Stimulated activated naive CD8-positive, alpha-beta T cell treated with anti-CD3 and anti-CD28 coated beads, Interleukin-15, Interleukin-2, amounts not matched to agents 100 ng/mL and 50 ng/mL, for 24 hours (primary cell): ENCODE measurements around the gene FOXP4.

ENCODE experiments used
- H3K27ac Mint-ChIP-seq: one replicate; pipeline ENCODE4 v1.8.0; 2021; ENCODE audit warnings: mild to moderate bottlenecking, mixed read lengths
- H3K27me3 Mint-ChIP-seq: one replicate; pipeline ENCODE4 v1.8.0; 2021; ENCODE audit warnings: mixed read lengths
- H3K36me3 Mint-ChIP-seq: one replicate; pipeline ENCODE4 v1.8.0; 2021; ENCODE audit warnings: low read depth, mixed read lengths
- H3K4me1 Mint-ChIP-seq: one replicate; pipeline ENCODE4 v1.8.0; 2021; ENCODE audit warnings: low read depth, mixed read lengths
- H3K4me3 Mint-ChIP-seq: one replicate; pipeline ENCODE4 v1.8.0; 2021; ENCODE audit warnings: mild to moderate bottlenecking, mixed read lengths
- H3K9me3 Mint-ChIP-seq: one replicate; pipeline ENCODE4 v1.8.0; 2021; ENCODE audit warnings: mixed read lengths

The FOXP4 gene

DNA sequence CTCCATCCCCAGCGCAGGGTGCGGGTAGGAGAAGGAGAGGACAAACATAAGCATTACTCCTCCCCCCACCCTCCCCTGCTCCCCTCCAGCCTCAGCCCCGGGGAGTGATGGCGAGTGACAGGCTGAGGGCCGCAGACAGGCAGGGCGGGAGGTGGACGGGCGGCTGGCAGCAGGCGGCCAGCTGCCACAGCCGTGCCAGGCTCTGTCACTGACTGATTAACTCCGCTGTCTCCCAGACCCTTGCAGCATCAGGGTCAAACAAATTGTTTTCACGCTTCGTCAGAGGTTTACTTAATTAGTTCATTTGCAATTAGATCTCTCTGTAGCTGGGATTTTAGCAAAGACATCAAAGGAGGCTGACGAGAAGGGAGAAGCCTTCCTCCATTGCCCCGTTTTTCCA lies 41.9 kb downstream of the FOXP4 start:
- Mint-ChIP-seq H3K27ac (no peak overlapping the region), H3K4me1 (no peaks in the 10 kb centered on the region), H3K9me3 (no peaks in the 10 kb centered on the region), H3K27me3 (no peaks in the 10 kb centered on the region), H3K4me3 (no peak overlapping the region), H3K36me3 (peaks cover 10% of the 10 kb centered on the region)

DNA sequence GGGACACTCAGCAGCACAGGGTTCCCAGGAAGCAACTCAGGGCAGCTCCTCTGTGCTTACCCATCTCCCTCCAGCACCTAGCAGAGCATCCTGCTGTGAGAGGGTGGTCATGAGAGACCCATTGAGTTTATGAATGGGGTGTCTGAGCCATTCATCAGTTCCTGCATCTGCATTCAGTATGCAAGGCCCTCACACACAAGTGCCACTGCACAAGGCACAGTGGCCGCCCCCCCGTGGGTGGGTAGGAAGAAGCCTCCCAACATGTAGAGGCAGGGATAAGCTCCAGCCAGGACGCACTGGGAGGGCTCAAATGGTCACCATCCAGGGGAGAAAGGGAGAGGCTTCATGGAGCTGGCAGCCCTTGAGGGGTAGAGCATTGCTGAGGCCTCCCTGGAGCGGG lies 43.0 kb downstream of the FOXP4 start:
- Mint-ChIP-seq H3K9me3 (no peaks in the 10 kb centered on the region), H3K4me1 (no peaks in the 10 kb centered on the region), H3K27ac (no peak overlapping the region), H3K36me3 (peaks cover 10% of the 10 kb centered on the region), H3K4me3 (no peak overlapping the region), H3K27me3 (no peaks in the 10 kb centered on the region)

DNA sequence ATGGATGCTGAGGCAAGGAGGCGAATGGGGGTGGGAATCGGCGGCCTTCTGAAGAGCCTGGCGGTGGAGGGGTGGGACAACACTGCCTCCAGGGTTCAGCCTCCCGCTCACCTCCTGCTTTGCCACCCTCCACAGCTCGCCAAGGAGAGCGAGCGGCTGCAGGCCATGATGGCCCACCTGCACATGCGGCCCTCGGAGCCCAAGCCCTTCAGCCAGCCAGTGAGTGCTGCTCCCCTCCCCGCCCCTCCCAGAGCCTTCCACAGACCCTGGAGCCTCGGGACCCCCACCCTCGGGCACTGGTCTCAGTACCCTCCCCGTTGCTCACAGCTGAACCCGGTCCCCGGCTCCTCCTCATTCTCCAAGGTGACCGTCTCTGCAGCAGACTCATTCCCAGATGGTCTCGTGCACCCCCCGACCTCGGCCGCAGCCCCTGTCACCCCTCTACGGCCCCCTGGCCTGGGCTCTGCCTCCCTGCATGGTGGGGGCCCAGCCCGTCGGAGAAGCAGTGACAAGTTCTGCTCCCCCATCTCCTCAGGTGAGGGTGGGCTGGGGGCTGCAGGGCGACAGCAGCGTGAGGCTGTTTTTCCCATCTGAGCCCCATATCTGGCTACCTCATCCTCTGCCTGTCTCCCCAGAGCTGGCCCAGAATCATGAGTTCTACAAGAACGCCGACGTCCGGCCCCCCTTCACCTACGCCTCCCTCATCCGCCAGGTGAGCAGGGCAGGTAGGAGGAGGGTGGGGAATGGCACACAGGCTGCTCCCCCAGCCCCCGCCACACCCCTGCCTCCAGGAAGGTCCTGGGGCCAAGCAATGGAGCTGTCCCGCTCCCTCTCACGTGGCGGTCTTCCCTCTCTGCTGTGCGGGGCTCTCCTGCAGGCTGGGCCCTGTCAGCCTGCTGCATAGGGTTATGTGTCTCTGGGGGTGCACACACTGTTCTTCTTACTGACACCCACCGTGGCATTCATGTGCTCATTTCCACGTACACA lies 43.7 kb downstream of the FOXP4 start:
- Mint-ChIP-seq H3K9me3 (no peaks in the 10 kb centered on the region), H3K27me3 (no peaks in the 10 kb centered on the region), H3K27ac (no peak overlapping the region), H3K4me3 (no peak overlapping the region), H3K36me3 (peaks cover 10% of the 10 kb centered on the region), H3K4me1 (no peaks in the 10 kb centered on the region)

DNA sequence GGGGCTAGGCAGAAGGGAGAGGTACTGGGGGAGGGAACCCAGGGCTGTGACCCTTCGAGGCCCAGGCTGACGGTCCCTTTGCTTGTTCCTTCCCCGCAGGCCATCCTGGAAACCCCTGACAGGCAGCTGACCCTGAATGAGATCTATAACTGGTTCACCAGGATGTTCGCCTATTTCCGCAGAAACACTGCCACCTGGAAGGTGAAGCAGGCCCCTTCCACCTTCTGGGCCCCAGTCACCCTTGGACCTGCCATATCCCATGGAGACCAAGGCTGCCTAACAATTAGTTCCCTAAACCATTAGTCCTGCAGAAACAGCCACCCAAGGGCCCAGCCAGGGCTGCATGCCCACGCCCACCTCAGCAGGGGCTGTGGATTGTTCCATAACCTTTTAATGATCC lies 44.9 kb downstream of the FOXP4 start:
- H3K4me1 Mint-ChIP-seq = no peaks in the 10 kb centered on the region
- H3K9me3 Mint-ChIP-seq = no peaks in the 10 kb centered on the region
- peaks cover 10% of the 10 kb centered on the region for H3K36me3 Mint-ChIP-seq
- H3K27ac Mint-ChIP-seq = no peak overlapping the region
- no peaks in the 10 kb centered on the region for H3K27me3 Mint-ChIP-seq
- no peak overlapping the region for H3K4me3 Mint-ChIP-seq

DNA sequence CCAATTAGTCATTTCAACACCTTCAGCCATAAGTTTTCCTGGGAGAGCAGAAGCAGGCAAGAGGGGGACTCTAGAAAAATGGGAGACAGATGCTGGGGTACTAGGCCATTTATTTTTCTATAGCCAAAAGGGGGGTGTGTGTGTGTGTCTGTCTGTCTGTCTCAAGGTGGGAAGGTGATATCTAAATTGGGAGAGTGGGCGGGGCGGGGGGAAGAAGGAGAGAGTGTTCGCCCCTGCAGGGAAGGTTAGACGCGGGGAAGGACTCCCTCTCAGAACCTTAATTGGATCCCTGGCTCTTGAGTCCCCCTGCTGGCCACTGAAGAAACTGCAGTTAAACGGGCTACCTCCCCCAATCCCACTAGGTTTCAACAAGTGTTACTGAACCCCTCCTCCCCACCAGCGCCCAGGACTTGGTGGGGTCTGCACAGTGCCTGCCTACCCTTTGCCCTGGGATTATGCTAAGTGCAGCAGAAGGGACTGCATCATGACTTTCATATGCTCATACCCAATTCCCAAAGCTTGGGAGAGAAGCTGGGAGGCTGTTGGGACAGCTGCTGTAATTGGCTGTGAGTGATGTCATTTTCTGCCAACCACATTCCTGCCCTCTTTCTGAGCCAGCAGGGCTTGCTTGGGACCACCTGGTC lies 45.8 kb downstream of the FOXP4 start:
- H3K27ac Mint-ChIP-seq = no peak overlapping the region
- H3K4me1 Mint-ChIP-seq = no peaks in the 10 kb centered on the region
- H3K9me3 Mint-ChIP-seq = no peaks in the 10 kb centered on the region
- peaks cover 10% of the 10 kb centered on the region for H3K36me3 Mint-ChIP-seq
- no peak overlapping the region for H3K4me3 Mint-ChIP-seq
- H3K27me3 Mint-ChIP-seq = no peaks in the 10 kb centered on the region

DNA sequence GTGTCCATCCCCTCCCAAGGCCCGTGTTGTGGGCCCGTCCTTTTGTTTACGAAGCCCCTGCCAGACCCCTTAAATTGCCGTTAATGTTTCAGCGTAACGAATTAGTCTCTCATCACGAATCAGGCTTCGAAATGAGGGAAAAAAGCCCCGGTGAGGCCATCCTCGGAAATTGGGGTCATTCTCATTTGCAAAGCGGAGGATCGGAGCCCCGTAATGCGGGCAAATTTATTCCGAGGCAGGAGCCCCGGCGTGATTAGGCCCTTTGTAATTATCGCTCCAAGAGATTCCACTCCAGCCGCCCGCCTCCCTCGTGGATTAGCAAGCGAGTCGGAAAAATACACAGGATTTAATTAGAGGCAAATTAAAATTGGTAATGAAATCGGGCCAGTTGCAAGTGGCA lies 47.2 kb downstream of the FOXP4 start:
- H3K27ac Mint-ChIP-seq = no peak overlapping the region
- no peak overlapping the region for H3K4me3 Mint-ChIP-seq
- no peaks in the 10 kb centered on the region for H3K4me1 Mint-ChIP-seq
- H3K27me3 Mint-ChIP-seq = no peaks in the 10 kb centered on the region
- no peaks in the 10 kb centered on the region for H3K9me3 Mint-ChIP-seq
- peaks cover 7% of the 10 kb centered on the region for H3K36me3 Mint-ChIP-seq

DNA sequence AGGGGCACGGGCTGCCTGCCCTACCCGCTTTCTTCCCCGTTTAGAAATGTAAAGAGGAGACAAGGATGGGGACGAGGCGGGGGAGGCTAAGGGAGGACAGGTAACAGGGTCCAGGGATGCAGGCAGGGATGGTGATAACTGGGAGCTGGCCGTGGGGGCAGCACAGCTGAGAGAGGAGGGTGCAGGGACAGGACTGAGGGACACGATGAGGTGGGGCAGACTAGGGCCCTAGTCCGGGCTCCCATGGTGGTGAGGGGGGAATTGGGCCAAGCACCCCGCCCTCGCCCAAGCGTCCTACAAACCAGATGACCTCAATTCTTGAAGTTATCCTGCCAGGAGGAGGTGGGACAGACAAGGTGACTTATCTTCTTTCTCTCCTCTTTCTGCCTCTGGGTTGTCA lies 47.7 kb downstream of the FOXP4 start:
- no peaks in the 10 kb centered on the region for H3K4me1 Mint-ChIP-seq
- H3K27me3 Mint-ChIP-seq = no peaks in the 10 kb centered on the region
- peaks cover 5% of the 10 kb centered on the region for H3K36me3 Mint-ChIP-seq
- no peak overlapping the region for H3K4me3 Mint-ChIP-seq
- no peaks in the 10 kb centered on the region for H3K9me3 Mint-ChIP-seq
- H3K27ac Mint-ChIP-seq = no peak overlapping the region

DNA sequence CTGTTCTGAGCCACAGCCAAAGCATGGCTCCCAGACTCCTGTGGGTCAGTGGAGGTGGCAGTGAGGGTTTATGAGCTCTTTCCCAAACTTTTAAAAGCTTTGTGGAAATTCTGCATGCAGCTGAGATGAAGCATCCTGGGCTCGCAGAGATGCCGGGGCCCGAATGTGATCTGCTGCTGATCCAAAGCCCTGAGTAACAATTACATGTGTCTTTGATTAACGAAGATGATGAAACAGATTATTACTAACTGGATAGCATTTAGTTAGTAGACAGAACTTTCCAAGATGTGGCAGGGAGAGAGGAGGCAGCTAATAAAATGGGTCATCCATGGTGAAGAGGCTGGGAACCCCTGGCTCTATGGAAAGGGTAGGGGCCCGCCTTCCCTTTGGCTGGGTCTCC lies 48.1 kb downstream of the FOXP4 start:
- Mint-ChIP-seq H3K36me3 (peaks cover 5% of the 10 kb centered on the region), H3K27ac (no peak overlapping the region), H3K9me3 (no peaks in the 10 kb centered on the region), H3K4me3 (no peak overlapping the region), H3K27me3 (no peaks in the 10 kb centered on the region), H3K4me1 (no peaks in the 10 kb centered on the region)

DNA sequence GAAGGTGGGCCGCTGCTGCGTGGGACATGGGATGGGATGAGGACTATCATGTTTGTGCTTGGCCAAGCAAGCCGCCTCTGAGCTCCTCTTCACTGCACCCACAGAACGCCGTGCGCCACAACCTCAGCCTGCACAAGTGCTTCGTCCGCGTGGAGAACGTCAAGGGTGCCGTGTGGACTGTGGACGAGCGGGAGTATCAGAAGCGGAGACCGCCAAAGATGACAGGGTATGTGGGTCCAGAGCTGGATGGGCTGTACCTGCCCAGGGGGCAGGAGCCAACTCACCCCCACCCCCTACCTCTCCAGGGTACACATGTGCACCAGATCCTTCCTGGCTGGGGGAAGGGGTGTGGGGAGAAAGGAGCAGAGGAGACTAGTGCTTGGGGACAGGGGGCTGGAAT lies 48.6 kb downstream of the FOXP4 start:
- no peak overlapping the region for H3K4me3 Mint-ChIP-seq
- no peaks in the 10 kb centered on the region for H3K27me3 Mint-ChIP-seq
- H3K9me3 Mint-ChIP-seq = no peaks in the 10 kb centered on the region
- no peaks in the 10 kb centered on the region for H3K4me1 Mint-ChIP-seq
- H3K36me3 Mint-ChIP-seq = peaks cover 5% of the 10 kb centered on the region
- H3K27ac Mint-ChIP-seq = peak overlapping the region; percentile 40

DNA sequence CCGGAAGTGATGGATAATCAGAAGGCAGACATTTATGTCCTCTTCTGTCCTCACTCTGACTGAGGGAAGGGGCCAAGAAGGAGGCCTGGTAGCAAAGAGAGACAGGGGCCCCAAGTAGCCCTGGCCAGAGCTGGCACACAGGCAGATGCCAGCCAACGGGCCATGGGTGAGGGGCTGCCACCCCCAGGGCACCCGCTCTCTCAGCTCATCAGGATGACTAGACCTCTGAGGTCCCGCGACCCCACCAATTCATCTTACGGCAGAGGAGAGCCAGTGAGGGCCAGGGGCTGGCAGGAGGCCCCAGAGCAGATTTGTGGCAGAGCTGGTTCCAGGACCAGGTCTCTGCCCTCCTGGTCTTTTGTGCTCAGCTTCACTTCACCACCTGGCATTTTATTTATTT lies 49.0 kb downstream of the FOXP4 start:
- Mint-ChIP-seq H3K36me3 (peaks cover 5% of the 10 kb centered on the region), H3K27ac (peak overlapping the region; percentile 40), H3K4me1 (no peaks in the 10 kb centered on the region), H3K4me3 (no peak overlapping the region), H3K9me3 (no peaks in the 10 kb centered on the region), H3K27me3 (no peaks in the 10 kb centered on the region)

DNA sequence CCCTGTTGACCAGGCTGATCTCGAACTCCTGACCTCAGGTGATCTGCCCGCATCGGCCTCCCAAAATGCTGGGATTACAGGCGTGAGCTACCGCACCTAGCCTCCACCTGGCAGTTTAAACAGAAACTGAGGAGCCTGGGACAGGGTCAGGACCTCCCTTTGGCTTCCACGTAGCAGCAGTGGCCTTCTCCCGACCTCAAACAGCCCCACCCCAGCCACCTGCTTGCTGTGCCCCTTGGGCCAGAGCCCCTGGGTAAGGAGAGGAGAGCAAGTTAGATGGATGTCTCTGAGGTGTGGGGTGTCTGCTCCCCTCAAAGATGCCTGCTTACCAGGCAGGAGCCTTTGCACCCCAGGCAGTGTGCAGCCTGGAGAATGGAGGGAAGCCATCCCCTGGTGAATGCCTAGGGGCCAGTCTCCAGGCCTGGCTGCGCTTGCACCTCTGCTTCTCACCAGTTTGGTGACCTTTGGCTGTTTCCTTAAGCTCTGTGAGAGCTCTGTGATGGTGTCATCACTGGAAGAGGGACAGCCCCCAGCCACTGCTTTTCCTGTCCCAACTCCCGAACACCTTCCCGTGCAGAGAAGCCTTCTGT lies 50.0 kb downstream of the FOXP4 start:
- Mint-ChIP-seq H3K27me3 (no peaks in the 10 kb centered on the region), H3K4me3 (no peak overlapping the region), H3K36me3 (no peaks in the 10 kb centered on the region), H3K27ac (no peak overlapping the region), H3K9me3 (no peaks in the 10 kb centered on the region), H3K4me1 (no peaks in the 10 kb centered on the region)

DNA sequence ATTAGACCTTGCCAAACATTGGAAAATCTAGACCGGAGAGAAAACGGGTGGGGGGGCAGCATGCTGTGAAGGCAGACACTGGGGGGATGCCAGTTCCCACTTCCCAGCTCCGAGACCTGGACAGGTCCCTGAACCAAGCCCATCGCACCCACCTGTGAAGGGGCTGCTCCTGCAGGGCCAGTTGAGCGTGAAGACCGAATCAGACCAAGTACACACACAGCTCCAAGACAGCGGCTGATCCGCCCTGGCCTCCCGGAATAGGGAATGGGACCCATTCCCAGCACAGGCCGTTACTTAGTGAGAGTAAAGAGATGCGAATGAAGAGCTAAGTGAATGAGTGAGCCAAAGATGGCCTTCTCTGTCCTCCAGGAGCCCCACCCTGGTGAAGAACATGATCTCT lies 50.6 kb downstream of the FOXP4 start:
- Mint-ChIP-seq H3K9me3 (no peaks in the 10 kb centered on the region), H3K4me3 (no peak overlapping the region), H3K36me3 (no peaks in the 10 kb centered on the region), H3K4me1 (no peaks in the 10 kb centered on the region), H3K27ac (no peak overlapping the region), H3K27me3 (no peaks in the 10 kb centered on the region)

DNA sequence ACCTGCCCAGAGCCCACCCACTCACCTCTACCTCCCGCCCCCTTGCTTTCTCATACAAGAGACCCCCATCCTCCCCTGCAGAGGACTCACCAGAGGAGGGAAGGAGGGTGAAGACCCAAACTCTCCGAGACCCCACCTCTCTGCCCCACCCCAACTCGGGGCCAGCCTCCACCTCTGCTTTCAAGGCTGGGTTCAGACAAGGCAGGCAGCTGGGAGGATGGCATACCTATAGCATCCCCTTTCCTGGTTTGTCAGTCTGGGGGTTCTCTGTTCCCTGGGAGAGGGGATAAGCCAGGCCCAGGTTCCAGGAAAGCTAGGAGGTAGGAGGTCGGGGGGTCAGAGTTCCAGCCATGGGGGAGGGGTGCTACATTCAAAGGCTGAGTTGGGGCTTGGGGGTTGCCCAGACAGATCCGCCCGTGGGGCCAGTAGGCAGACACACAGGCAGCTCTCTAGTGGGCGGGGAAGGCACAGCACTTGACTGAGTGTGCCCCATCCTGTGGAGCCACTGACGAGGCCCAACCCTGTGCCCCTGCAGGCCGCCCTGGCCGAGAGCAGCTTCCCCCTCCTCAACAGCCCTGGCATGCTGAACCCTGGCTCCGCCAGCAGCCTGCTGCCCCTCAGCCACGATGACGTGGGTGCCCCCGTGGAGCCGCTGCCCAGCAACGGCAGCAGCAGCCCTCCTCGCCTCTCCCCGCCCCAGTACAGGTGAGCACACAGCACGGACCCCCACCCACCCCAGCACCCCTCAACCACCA lies 51.2 kb downstream of the FOXP4 start:
- H3K27ac Mint-ChIP-seq = no peak overlapping the region
- no peaks in the 10 kb centered on the region for H3K36me3 Mint-ChIP-seq
- peaks cover under 1% of the 10 kb centered on the region for H3K27me3 Mint-ChIP-seq
- no peak overlapping the region for H3K4me3 Mint-ChIP-seq
- no peaks in the 10 kb centered on the region for H3K9me3 Mint-ChIP-seq
- no peaks in the 10 kb centered on the region for H3K4me1 Mint-ChIP-seq

DNA sequence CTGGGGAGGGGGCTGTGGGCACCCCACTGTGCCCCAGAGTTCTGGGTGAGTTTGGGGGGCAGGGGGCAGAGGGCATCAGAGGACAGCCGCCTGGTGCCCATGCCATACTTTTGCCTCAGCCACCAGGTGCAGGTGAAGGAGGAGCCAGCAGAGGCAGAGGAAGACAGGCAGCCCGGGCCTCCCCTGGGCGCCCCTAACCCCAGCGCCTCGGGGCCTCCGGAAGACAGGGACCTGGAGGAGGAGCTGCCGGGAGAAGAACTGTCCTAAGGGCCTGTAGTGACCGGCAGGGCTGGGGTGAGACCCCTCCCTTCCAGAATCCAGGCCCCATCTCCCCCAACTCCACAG lies 52.5 kb downstream of the FOXP4 start:
- Mint-ChIP-seq H3K4me1 (no peaks in the 10 kb centered on the region), H3K27ac (no peak overlapping the region), H3K9me3 (no peaks in the 10 kb centered on the region), H3K27me3 (peaks cover 7% of the 10 kb centered on the region), H3K4me3 (no peak overlapping the region), H3K36me3 (no peaks in the 10 kb centered on the region)
